Activated T-cell treated with anti-CD3 and anti-CD28 coated beads for 4 hours (primary cell): ENCODE measurements around the gene TMEM132D.

Source experiments
- DNase-seq: peaks from one replicate; pipeline ENCODE4 v3.0.0-alpha.2; 2020

Gene TMEM132D

GRCh38 chr12:129305851-129306250 lies 598.0 kb downstream of the TMEM132D start:
- no peak for DNase-seq

GRCh38 chr12:129304529-129304928 lies 599.3 kb downstream of the TMEM132D start:
- DNase-seq, result no peak

DNA sequence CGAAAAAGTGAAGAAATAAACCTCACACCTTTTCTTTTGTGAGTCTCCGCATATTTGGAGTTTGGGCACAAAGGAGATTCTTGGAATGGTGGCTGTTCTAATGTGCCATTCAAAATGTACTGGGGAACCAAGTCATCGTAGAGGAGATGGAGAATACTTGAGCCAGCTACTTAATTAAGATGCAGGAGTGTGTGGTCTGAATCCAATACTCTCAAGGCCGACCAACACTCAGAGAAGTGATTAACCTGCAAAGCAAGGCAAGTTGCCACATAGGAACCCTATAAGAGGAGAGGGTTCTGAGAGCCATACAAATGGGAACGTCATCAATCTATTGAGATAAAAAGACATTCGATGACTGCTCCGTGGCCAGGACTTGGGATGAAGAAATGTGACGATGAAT lies 603.8 kb downstream of the TMEM132D start:
- DNase-seq, result no peak

DNA sequence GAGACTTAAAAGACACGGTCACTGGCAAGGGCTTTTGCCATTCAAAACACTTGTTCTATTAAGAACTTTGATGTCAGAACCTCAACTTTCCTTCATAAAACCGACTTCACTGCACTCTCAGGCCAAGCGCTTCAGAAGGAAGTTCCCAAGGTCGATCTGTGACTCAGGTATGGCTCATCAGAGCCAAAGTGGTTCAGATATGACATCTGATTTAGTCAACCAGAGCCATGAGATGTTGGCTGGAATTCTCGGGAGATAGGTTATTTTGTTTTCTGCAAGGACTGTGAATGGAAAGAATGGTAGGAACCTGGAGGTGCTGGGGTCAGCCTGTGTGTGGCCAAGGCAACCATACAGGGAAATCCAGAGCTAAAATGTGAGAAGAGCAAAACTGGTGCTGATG lies 604.9 kb downstream of the TMEM132D start:
- no peak for DNase-seq

- DNase-seq, result no peak
Observed at GRCh38 chr12:129296671-129297070, 607.2 kb downstream of the TMEM132D start.

DNA sequence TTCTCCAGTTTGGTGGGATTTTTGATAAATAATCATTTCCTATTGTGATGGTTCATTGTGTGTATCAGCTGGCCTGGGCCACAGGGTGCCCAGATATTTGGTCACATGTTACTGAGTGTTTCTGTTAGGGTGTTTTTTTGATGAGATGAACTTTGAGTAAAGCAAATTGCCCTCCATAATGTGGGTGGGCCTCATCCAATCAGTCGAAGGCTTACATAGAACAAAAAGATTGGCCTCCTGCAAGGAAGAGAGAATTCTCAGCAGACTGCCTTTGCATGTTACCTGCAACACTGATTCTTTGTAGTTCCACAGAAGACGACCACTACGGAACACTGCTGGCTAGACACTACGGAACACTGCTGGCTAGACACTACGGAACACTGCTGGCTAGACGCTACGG lies 609.0 kb downstream of the TMEM132D start:
- DNase-seq, result no peak

GRCh38 chr12:129279771-129280170 lies 624.1 kb downstream of the TMEM132D start:
- no peak for DNase-seq

- no peak for DNase-seq
Observed at GRCh38 chr12:129276361-129277060, 627.3 kb downstream of the TMEM132D start.

DNA sequence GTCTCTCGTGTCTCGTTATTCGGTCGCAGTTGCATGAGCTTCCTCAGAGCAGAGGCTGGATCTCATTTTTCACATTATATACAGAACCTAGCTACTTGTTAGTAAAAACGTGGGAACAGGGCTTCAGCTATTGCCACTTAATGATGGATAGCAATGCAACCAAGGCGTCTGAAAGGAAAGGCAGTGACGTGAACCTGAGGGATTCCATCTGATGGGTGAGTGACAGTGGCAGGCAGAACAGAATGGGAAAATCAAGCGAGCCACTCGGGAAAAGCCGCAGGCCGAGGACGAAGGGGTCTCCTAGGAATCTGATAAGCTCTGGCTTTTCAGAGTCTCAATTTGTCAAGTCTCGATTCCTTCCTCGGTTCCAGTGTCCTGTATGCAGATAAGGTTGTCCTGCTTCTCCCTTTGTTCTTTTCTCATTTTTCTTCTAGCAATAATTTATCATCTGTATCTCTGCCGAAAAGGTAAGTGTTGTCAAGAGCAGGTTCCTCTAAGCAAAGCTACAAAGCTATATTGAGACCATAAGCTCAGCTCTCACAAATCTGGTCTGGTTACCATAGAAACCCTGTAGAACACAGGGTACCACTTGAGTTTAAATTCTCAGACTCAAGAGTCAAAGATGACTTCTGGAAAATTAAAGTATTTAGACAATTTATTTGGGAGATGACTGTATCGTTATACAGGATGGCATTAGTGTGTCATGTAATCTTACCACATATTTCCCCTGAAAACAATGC lies 633.9 kb downstream of the TMEM132D start:
- no peak for DNase-seq

DNA sequence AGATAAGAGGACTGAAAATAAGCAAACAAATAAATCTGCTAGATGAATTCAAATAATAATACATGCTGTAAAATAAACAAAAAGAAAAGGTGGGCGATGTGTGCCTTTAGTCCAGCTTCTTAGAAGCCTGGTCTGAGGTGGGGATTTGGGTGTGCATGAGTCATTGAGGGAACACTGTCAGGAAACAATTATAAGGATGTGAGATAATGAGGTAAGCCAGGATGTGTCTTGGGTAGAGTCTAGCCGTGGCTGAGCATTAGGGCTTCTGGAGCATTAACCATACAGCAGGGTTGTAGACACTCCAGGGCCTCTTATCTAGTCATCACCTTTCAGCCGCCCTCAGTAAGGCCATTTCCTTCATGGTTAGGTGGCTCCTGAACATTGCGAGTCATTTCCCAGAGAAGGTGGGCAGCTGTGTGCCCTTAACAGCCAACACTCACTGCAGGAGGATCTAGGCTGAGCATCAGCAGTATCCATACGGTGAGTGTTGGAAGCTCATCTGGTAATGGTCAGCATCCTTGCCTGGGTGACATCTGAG lies 645.0 kb downstream of the TMEM132D start:
- DNase-seq, result no peak

GRCh38 chr12:129257524-129257923 lies 646.3 kb downstream of the TMEM132D start:
- DNase-seq, result no peak

DNA sequence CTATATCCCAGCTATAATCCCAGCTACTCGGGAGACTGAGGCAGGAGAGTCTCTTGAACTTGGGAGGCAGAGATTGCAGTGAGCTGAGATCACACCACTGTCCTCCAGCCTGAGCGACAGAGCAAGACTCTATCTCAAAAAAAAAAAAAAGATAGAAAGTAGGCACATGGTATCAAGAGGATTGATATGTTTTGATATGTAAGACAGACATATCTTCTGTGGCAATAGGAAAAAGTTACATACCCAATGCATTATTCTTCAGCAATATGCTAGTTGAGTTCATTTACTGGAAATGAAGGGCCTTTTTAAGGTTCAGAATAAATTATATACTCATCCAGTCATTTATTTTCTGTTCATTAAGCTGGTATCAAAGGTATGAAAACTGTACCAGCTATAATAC lies 657.2 kb downstream of the TMEM132D start:
- no peak for DNase-seq

DNA sequence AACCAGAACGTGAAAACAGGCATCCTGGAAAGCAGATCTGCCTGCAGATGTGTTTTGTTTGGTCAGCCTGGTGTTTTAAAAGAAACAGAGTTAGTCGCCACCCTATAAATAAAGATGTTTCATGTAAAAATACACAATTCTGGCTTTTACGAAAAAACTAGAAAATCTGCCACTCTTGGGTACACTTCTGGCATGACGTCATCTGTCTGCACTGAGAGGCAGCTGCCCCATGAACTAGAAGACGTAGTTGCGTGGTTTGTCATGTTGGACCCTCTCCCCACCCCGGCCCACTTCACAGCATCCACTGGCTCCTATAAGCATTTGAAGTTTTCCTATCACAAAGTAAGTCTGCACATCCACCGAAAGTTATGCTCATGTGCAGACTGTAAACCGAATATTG lies 658.1 kb downstream of the TMEM132D start:
- no peak for DNase-seq

DNA sequence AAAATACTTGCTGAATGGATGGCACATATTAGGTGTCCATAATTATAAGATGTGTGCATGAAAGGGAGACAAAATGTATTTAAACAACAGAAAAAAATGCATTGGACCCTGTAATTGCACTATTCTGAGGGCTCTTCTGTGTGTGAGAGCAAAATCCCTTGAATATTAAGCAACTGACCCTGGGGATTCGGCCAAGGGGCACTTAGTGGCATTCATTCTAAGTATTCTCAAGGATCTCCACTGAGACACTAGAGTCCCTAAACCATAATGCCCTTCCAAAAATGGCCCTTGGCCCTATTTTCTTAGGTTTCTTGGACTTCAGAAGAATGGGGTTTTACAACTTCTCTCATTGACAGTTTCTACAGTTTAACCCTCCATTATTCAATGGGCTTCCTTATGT lies 662.0 kb downstream of the TMEM132D start:
- DNase-seq, result no peak

GRCh38 chr12:129237881-129238280 lies 665.9 kb downstream of the TMEM132D start:
- DNase-seq, result no peak

- DNase-seq, result no peak
Observed at GRCh38 chr12:129234209-129234608, 669.6 kb downstream of the TMEM132D start.

DNA sequence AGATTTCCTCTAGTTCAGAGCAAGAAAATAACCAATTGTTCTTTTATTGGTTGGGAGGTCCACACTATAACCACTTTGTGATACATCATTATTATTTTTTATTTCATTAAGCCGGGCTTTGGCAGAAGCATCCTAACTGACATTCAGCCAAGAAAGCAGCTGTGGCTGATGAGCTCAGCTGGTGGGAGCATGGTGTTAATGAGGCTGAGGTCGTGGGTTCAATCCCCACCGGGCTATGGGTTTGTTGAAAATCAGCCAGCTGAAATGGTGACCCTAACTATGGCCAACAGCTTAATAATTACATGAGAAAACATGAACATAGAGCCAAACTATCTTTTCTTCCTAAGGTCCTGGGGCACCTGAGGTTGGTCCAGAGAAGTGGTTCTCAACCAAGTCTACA lies 672.3 kb downstream of the TMEM132D start:
- no peak for DNase-seq

DNA sequence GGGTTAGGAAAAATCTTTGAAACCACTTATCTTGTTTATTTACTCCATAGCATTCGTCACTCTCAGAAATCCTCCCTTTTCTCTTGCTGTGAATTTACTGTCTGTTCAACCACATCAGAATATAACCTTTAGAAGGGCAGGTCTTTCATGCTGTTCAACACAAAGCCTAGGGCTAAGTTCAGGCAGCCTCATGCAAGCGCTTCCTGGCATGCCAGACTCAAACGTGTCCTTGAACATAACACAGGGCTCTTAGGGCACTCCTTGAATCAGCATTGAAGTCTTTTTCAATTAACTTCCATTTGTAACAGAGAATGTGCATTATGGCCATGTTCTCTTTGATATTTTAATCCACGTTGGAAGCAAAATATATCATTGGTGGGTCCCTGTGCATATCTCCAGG lies 672.8 kb downstream of the TMEM132D start:
- no peak for DNase-seq

DNA sequence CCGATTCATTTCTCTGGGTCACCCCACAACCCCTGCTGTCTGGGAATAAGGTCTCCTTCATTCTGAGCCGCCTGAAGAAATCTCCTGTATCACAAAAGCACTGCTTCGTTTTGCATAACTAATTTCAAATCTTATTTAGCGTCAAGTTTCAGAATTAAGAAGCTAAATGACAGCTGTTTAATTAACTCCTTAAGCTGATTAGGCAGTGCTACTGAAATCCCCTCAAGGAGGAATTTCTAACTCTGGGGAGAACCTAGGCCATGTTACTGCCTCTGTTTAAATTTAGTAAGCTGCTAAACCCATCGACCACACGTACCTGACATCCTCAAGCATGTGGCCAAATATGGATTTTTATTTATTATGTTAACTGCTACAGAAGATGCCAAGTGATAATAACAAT lies 677.0 kb downstream of the TMEM132D start:
- DNase-seq, result no peak

GRCh38 chr12:129226005-129226404 lies 677.8 kb downstream of the TMEM132D start:
- no peak for DNase-seq

DNA sequence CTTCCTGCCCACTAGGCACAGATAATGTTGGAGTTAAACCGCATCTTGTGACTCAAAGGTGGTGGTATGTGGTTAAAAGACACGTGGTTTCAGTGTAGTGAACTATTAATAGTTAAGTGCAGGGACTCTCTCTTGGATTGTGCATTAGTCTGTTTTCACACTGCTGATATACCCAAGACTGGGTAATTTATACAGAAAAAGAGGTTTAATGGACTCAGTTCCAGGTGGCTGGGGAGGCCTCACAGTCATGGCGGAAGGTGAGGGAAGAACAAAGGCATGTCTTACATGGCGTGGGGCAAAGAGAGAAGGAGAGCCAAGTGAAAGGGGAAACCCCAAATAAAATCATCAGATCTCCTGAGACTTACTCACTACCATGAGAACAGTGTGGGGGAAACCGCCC lies 688.3 kb downstream of the TMEM132D start:
- DNase-seq, result no peak

DNA sequence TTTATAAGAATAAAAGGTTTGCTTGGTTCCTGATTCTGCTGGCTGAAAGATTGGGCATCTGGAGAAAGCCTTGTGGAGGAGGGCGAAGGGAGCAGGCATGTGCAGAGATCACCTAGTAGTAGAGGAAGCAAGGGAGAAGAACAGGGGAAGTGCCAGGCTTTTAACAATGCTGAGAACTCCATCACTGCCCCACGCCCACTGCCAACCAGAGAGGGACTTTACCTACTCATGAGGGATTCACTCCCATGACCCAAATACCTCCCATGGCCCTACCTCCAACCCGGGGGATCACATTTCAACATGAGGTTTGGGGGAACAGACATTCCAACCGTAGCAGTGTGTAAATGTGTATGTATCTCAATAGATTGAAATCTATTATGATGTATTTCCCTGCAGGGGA lies 690.3 kb downstream of the TMEM132D start:
- no peak for DNase-seq

- DNase-seq, result no peak
Observed at GRCh38 chr12:129211862-129212630, 691.8 kb downstream of the TMEM132D start.

DNA sequence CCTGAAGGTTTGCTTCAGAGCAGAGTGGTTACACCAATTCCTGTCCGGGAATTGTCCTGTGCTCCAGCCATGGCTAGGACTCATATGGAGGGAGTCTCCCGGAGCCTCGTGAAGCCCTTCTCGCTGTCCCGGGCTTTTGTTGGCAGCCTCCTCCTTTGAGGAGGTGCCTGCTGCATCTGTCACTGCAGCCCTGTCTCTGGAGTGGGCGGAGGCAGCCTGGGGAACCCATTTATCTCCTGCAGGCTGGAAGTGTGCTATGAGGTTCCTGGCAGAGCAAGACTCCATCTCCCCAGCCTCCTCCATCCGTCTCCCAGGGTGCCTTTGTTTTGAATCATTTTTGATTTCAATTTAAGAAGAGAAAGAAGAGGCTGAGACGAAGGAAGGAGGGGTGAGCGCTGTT lies 695.3 kb downstream of the TMEM132D start:
- no peak for DNase-seq
